ENCODE results near the gene DLG2.

The DLG2 gene

GRCh38 chr11:83609191-83609590 is 2018.0 kb downstream of the DLG2 start:
- H3K27me3 ChIP-seq (ENCODE audit: low read depth, low read length), result peaks cover 24% of the 10 kb centered on the region
- no peak overlapping the region for H3K27ac ChIP-seq (ENCODE audit: low read length)
- H3K36me3 ChIP-seq (replicated peaks; ENCODE audit: low read depth, low read length), result no peaks in the 10 kb centered on the region
- H4K20me1 ChIP-seq (ENCODE audit: insufficient read depth, low read length), result no peaks in the 10 kb centered on the region
- H3K4me2 ChIP-seq (ENCODE audit: low read length), result no peak overlapping the region
- no peak overlapping the region for H3K9ac ChIP-seq (ENCODE audit: low read length)
- peaks cover 24% of the 10 kb centered on the region for H3K4me1 ChIP-seq (ENCODE audit: low read length)
- no peaks in the 10 kb centered on the region for H3K79me2 ChIP-seq (ENCODE audit: low read length)
- no peak overlapping the region for H2AFZ ChIP-seq (ENCODE audit: low read depth, low read length)
- no peaks in the 10 kb centered on the region for H3K9me3 ChIP-seq (ENCODE audit: insufficient read depth, low read length)
- TF ChIP-seq EZH2phosphoT487 (IDR thresholded peaks at IDR 0.05; ENCODE audit: low read depth) (no peak), CTCF (IDR thresholded peaks at IDR 0.05; ENCODE audit: low read depth, low read length) (no peak)
- H3K4me3 ChIP-seq (ENCODE audit: low read length), result no peak overlapping the region

- H3K9ac ChIP-seq (ENCODE audit: low read length), result no peak overlapping the region
- no peak overlapping the region for H3K4me3 ChIP-seq (ENCODE audit: low read length)
- no peaks in the 10 kb centered on the region for H3K9me3 ChIP-seq (ENCODE audit: insufficient read depth, low read length)
- H3K4me2 ChIP-seq (ENCODE audit: low read length), result no peak overlapping the region
- no peaks in the 10 kb centered on the region for H3K79me2 ChIP-seq (ENCODE audit: low read length)
- no peaks in the 10 kb centered on the region for H3K36me3 ChIP-seq (replicated peaks; ENCODE audit: low read depth, low read length)
- no peak overlapping the region for H2AFZ ChIP-seq (ENCODE audit: low read depth, low read length)
- TF ChIP-seq CTCF (IDR thresholded peaks at IDR 0.05; ENCODE audit: low read depth, low read length), result no peak
- TF ChIP-seq EZH2phosphoT487 (IDR thresholded peaks at IDR 0.05; ENCODE audit: low read depth), result no peak
- H4K20me1 ChIP-seq (ENCODE audit: insufficient read depth, low read length), result no peaks in the 10 kb centered on the region
- H3K27me3 ChIP-seq (ENCODE audit: low read depth, low read length), result peaks cover 21% of the 10 kb centered on the region
- no peak overlapping the region for H3K27ac ChIP-seq (ENCODE audit: low read length)
- peaks cover 20% of the 10 kb centered on the region for H3K4me1 ChIP-seq (ENCODE audit: low read length)
Measured at GRCh38 chr11:83608571-83608970, 2018.6 kb downstream of the DLG2 start.

- no peak overlapping the region for H3K4me2 ChIP-seq (ENCODE audit: low read length)
- H2AFZ ChIP-seq (ENCODE audit: low read depth, low read length), result no peak overlapping the region
- H3K27ac ChIP-seq (ENCODE audit: low read length), result no peak overlapping the region
- H3K4me3 ChIP-seq (ENCODE audit: low read length), result no peak overlapping the region
- H3K4me1 ChIP-seq (ENCODE audit: low read length), result peaks cover 7% of the 10 kb centered on the region
- no peak overlapping the region for H3K9ac ChIP-seq (ENCODE audit: low read length)
- H3K36me3 ChIP-seq (replicated peaks; ENCODE audit: low read depth, low read length), result no peaks in the 10 kb centered on the region
- no peaks in the 10 kb centered on the region for H4K20me1 ChIP-seq (ENCODE audit: insufficient read depth, low read length)
- H3K79me2 ChIP-seq (ENCODE audit: low read length), result no peaks in the 10 kb centered on the region
- H3K27me3 ChIP-seq (ENCODE audit: low read depth, low read length), result no peaks in the 10 kb centered on the region
- TF ChIP-seq EZH2phosphoT487 (IDR thresholded peaks at IDR 0.05; ENCODE audit: low read depth) (no peak), CTCF (IDR thresholded peaks at IDR 0.05; ENCODE audit: low read depth, low read length) (no peak)
- no peaks in the 10 kb centered on the region for H3K9me3 ChIP-seq (ENCODE audit: insufficient read depth, low read length)
Measured at GRCh38 chr11:83601914-83602527, 2025.1 kb downstream of the DLG2 start.

GRCh38 chr11:83601201-83601913 is 2025.8 kb downstream of the DLG2 start:
- H3K9me3 ChIP-seq (ENCODE audit: insufficient read depth, low read length), result no peaks in the 10 kb centered on the region
- no peak overlapping the region for H3K27ac ChIP-seq (ENCODE audit: low read length)
- no peaks in the 10 kb centered on the region for H3K79me2 ChIP-seq (ENCODE audit: low read length)
- H2AFZ ChIP-seq (ENCODE audit: low read depth, low read length), result no peak overlapping the region
- no peak for TF ChIP-seq CTCF (IDR thresholded peaks at IDR 0.05; ENCODE audit: low read depth, low read length)
- TF ChIP-seq EZH2phosphoT487 (IDR thresholded peaks at IDR 0.05; ENCODE audit: low read depth), result no peak
- H4K20me1 ChIP-seq (ENCODE audit: insufficient read depth, low read length), result no peaks in the 10 kb centered on the region
- peaks cover 7% of the 10 kb centered on the region for H3K4me1 ChIP-seq (ENCODE audit: low read length)
- H3K36me3 ChIP-seq (replicated peaks; ENCODE audit: low read depth, low read length), result no peaks in the 10 kb centered on the region
- H3K27me3 ChIP-seq (ENCODE audit: low read depth, low read length), result no peaks in the 10 kb centered on the region
- no peak overlapping the region for H3K9ac ChIP-seq (ENCODE audit: low read length)
- H3K4me3 ChIP-seq (ENCODE audit: low read length), result no peak overlapping the region
- no peak overlapping the region for H3K4me2 ChIP-seq (ENCODE audit: low read length)
